NCI-H1436 (cell line): ENCODE results near the gene PLA2G3.

Experiments
- DNase-seq: peaks from one replicate; lab custom pipeline; 2025; lab: John Stamatoyannopoulos, UW

Gene PLA2G3

GRCh38 chr22:31144223-31144622 is 3.9 kb upstream of the PLA2G3 start:
- no peak for DNase-seq

- DNase-seq: no peak
Observed at GRCh38 chr22:31143537-31143936, 3.2 kb upstream of the PLA2G3 start.

- no peak for DNase-seq
Observed at GRCh38 chr22:31143038-31143437, 2.7 kb upstream of the PLA2G3 start.

GRCh38 chr22:31142285-31142684 is 2.0 kb upstream of the PLA2G3 start:
- no peak for DNase-seq

- no peak for DNase-seq
Observed at GRCh38 chr22:31141551-31141950, 1.2 kb upstream of the PLA2G3 start.

- no peak for DNase-seq
Observed at GRCh38 chr22:31140746-31141145, 438 bp upstream of the PLA2G3 start.

GRCh38 chr22:31139066-31139465 is 1.2 kb downstream of the PLA2G3 start:
- no peak for DNase-seq

GRCh38 chr22:31138126-31138525 is 2.2 kb downstream of the PLA2G3 start:
- no peak for DNase-seq

GRCh38 chr22:31137721-31138120 is 2.6 kb downstream of the PLA2G3 start:
- no peak for DNase-seq

- no peak for DNase-seq
Observed at GRCh38 chr22:31136711-31137110, 3.6 kb downstream of the PLA2G3 start.

- no peak for DNase-seq
Observed at GRCh38 chr22:31136155-31136554, 4.2 kb downstream of the PLA2G3 start.

GRCh38 chr22:31135706-31136105 is 4.6 kb downstream of the PLA2G3 start:
- no peak for DNase-seq

- no peak for DNase-seq
Observed at GRCh38 chr22:31134688-31135087, 5.6 kb downstream of the PLA2G3 start.

GRCh38 chr22:31133911-31134310 is 6.4 kb downstream of the PLA2G3 start:
- no peak for DNase-seq

- no peak for DNase-seq
Observed at GRCh38 chr22:31130873-31131272, 9.4 kb downstream of the PLA2G3 start.

GRCh38 chr22:31128156-31128555 is 12.2 kb downstream of the PLA2G3 start:
- DNase-seq: no peak

- DNase-seq: no peak
Observed at GRCh38 chr22:31127181-31127772, 13.0 kb downstream of the PLA2G3 start.

- no peak for DNase-seq
Observed at GRCh38 chr22:31126869-31127175, 13.5 kb downstream of the PLA2G3 start.

GRCh38 chr22:31126128-31126868 is 14.0 kb downstream of the PLA2G3 start:
- DNase-seq: peak; percentile 17

GRCh38 chr22:31125521-31126117 is 14.7 kb downstream of the PLA2G3 start:
- no peak for DNase-seq

- no peak for DNase-seq
Observed at GRCh38 chr22:31124811-31125465, 15.4 kb downstream of the PLA2G3 start.

GRCh38 chr22:31124290-31124689 is 16.0 kb downstream of the PLA2G3 start:
- no peak for DNase-seq

- no peak for DNase-seq
Observed at GRCh38 chr22:31123292-31123602, 17.1 kb downstream of the PLA2G3 start.
